ENCODE measurements around the gene MGAT4D. TPM values are rescaled to one million over a fixed set of nuclear protein-coding genes. Genes with fewer than 3 reads are reported as not detected.
"Not testable (repeated sequence)": the region's sequence is repeated elsewhere in the genome, so short reads cannot be mapped to it uniquely, and the experiment has no call there.

The MGAT4D gene
- total and polyA plus RNA-seq, 7 donors: not detected

GRCh38 chr4:140448162-140448561 is 49.9 kb downstream of the MGAT4D start:
- H3K27ac ChIP-seq: no peak overlapping the region
- no peaks in the 10 kb centered on the region for H3K36me3 ChIP-seq
- no peaks in the 10 kb centered on the region for H3K9me3 ChIP-seq
- no peaks in the 10 kb centered on the region for H3K27me3 ChIP-seq
- WGBS, 2 donors: 54 to 72% methylated on average over 3 of the region's 3 CpGs
- intact Hi-C loops (cut with DNase I): no loop called here
- no peak overlapping the region for H3K4me3 ChIP-seq
- no peak for DNase-seq
- TF ChIP-seq POLR2AphosphoS5 (IDR thresholded peaks at IDR 0.05) (no peak), EP300 (IDR thresholded peaks at IDR 0.05) (no peak), POLR2A (IDR thresholded peaks at IDR 0.05) (no peak), CTCF (IDR thresholded peaks at IDR 0.05) (no peak)
- peaks cover 0 to 11% (median 3%) of the 10 kb centered on the region in 4 donors for H3K4me1 ChIP-seq

- H3K36me3 ChIP-seq; H3K9me3 ChIP-seq; DNase-seq; H3K27ac ChIP-seq; intact Hi-C loops (cut with DNase I); H3K27me3 ChIP-seq; H3K4me1 ChIP-seq; H3K4me3 ChIP-seq: not testable (repeated sequence)
- WGBS, 2 donors: 85 to 91% methylated on average over 4 of the region's 4 CpGs
Observed at GRCh38 chr4:140444347-140444746, 53.7 kb downstream of the MGAT4D start.

- DNase-seq: no peak
- H3K4me3 ChIP-seq: no peak overlapping the region
- H3K4me1 ChIP-seq: no peaks in the 10 kb centered on the region
- intact Hi-C loops (cut with DNase I): no loop called here
- H3K9me3 ChIP-seq: peaks cover 0 to 3% (median 0%) of the 10 kb centered on the region in 4 donors
- no peak overlapping the region for H3K27ac ChIP-seq
- no peak for TF ChIP-seq CTCF (IDR thresholded peaks at IDR 0.05)
- TF ChIP-seq EP300 (IDR thresholded peaks at IDR 0.05): no peak
- TF ChIP-seq POLR2A (IDR thresholded peaks at IDR 0.05): no peak
- TF ChIP-seq POLR2AphosphoS5 (IDR thresholded peaks at IDR 0.05): no peak
- no peaks in the 10 kb centered on the region for H3K36me3 ChIP-seq
- no peaks in the 10 kb centered on the region for H3K27me3 ChIP-seq
Observed at GRCh38 chr4:140439644-140440142, 58.4 kb downstream of the MGAT4D start.

- 24 to 51% methylated on average over 7 of the region's 7 CpGs for WGBS, 2 donors
- H3K4me3 ChIP-seq: peak overlapping the region; percentile 47 to 64 (median 62)
- intact Hi-C loops (cut with DNase I): loop anchor here (2.0 kb wide), 1 partner anchor 53 kb away; no protein-coding TSS in a partner anchor
- H3K36me3 ChIP-seq: no peaks in the 10 kb centered on the region
- no peaks in the 10 kb centered on the region for H3K27me3 ChIP-seq
- peak overlapping the region; percentile 56 to 65 (median 62) for H3K27ac ChIP-seq
- TF ChIP-seq EP300 (IDR thresholded peaks at IDR 0.05) (no peak), POLR2AphosphoS5 (IDR thresholded peaks at IDR 0.05) (peak in 1 of 4 donors; percentile 7), POLR2A (IDR thresholded peaks at IDR 0.05) (no peak)
- no peak for DNase-seq
- no peaks in the 10 kb centered on the region for H3K9me3 ChIP-seq
- H3K4me1 ChIP-seq: peaks cover 0 to 17% (median 15%) of the 10 kb centered on the region in 4 donors
Observed at GRCh38 chr4:140427919-140428471, 70.1 kb downstream of the MGAT4D start.

- intact Hi-C loops (cut with DNase I): loop anchor here (2.0 kb wide), 1 partner anchor 53 kb away; no protein-coding TSS in a partner anchor
- peak within 1 kb of the TSS; percentile 47 to 64 (median 62) for H3K4me3 ChIP-seq
- no peaks in the 10 kb centered on the region for H3K27me3 ChIP-seq
- peaks cover 0 to 17% (median 15%) of the 10 kb centered on the region in 4 donors for H3K4me1 ChIP-seq
- no peaks in the 10 kb centered on the region for H3K36me3 ChIP-seq
- H3K9me3 ChIP-seq: no peaks in the 10 kb centered on the region
- H3K27ac ChIP-seq: peak within 1 kb of the TSS; percentile 56 to 65 (median 62)
- 1% methylated on average over 73 of the region's 73 CpGs for WGBS, 2 donors
- TF ChIP-seq POLR2A (IDR thresholded peaks at IDR 0.05): no peak
- TF ChIP-seq POLR2AphosphoS5 (IDR thresholded peaks at IDR 0.05): peak in 2 of 4 donors; percentile 1 to 21
- TF ChIP-seq EP300 (IDR thresholded peaks at IDR 0.05): no peak
- peak in 2 of 4 experiments; percentile 6 to 24 for TF ChIP-seq CTCF (IDR thresholded peaks at IDR 0.05)
- DNase-seq: peak; percentile 82
Observed at GRCh38 chr4:140427106-140427918, 70.8 kb downstream of the MGAT4D start, which contains the start of gene CLGN. Gene CLGN (minus strand): TSS chr4:140427648. CDS start chr4:140413078, 14,570 bp downstream.
